HG03159 (cell line): ENCODE data around the gene SYNDIG1.

ENCODE experiments used
- ATAC-seq: cut with Tn5 transposase; IDR thresholded peaks from one replicate; pipeline ENCODE4 v1.9.1; 2021; ENCODE audit warnings: mild to moderate bottlenecking, moderate library complexity; ENCODE audit not compliant: unreplicated experiment

Gene SYNDIG1

GRCh38 chr20:24627926-24628325 lies 158.5 kb downstream of the SYNDIG1 start:
- no peak for ATAC-seq

- no peak for ATAC-seq
These were observed 159.6 kb downstream of the SYNDIG1 start for GRCh38 chr20:24628985-24629384.

GRCh38 chr20:24629668-24630067 lies 160.2 kb downstream of the SYNDIG1 start:
- no peak for ATAC-seq

DNA sequence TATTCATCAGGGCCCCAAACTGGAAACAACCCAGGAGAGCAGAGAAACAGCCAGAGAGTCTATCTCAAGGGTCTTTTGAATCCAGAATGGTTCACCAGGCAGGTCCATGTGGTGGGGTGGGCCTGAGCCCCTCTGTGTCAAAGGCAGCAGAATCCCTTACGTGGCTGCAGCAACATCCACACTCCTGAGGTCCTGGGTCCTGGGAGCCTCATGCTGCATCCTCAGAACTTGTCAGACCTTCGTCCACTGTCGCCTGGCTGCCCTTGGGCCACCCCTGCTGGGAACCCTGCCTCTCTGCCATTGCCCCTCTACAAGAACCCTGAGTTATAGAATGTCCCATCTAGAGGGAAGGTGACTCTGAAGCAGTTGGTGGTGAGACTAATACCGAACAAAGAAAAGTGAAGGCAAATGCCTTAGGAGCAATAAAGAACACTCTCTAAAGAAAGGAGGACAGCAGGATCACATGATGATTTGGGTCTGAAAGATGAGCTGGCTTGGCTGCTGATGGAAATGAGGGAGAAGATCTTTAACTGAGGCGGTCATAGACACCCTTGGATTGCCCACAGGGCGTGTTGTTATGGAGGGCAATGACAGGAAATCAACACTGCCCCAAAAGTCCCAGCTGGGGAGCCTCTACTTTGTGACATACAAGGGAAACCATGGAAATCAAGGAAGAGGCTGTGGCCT lies 161.2 kb downstream of the SYNDIG1 start:
- ATAC-seq: no peak

GRCh38 chr20:24631173-24631505 lies 161.7 kb downstream of the SYNDIG1 start:
- no peak for ATAC-seq

DNA sequence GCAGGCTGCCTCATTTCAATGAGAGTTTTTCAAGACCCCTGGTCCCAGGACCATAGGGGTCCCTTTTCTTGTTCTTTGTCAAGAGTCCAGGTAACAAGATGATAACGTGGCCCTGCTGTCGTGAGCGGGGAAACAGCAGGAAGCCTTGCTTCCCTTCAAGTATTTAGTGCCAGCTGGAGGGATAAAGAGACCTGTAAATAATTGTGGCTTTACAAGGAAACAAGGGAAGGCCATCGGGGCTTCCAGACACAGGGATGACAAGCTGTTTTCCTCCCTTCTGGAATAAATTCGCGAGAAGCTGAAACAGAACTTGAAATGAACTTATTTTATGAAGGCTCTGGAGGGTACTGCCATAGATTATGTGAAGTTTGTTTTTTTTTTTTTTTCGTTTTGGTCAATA lies 163.2 kb downstream of the SYNDIG1 start:
- no peak for ATAC-seq

DNA sequence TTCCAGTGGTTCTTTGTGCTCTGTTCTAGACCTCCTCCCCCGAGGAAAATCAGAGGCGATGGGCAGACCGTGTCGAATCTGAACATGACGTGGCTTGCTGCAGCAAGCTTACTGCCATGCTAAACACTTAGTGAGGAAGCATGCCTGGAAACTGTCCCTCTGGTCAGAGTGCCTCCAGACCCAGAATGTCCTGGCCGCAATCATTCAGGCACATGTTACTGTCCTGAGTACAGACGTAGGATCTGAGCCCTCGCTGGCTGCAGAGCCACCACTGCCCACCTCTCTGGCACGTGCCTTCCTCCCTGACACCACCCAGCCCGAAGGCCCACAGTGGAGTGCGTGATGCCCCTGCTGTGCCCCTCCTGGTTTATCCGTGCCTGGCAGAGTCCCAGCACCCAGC lies 163.6 kb downstream of the SYNDIG1 start:
- ATAC-seq: no peak

- no peak for ATAC-seq
These were observed 164.1 kb downstream of the SYNDIG1 start for GRCh38 chr20:24633521-24633920.

- no peak for ATAC-seq
These were observed 165.4 kb downstream of the SYNDIG1 start for GRCh38 chr20:24634855-24635254.

GRCh38 chr20:24636626-24637025 lies 167.2 kb downstream of the SYNDIG1 start:
- ATAC-seq: no peak

- no peak for ATAC-seq
These were observed 167.7 kb downstream of the SYNDIG1 start for GRCh38 chr20:24637087-24637486.

- ATAC-seq: no peak
These were observed 168.5 kb downstream of the SYNDIG1 start for GRCh38 chr20:24637941-24638340.

GRCh38 chr20:24638591-24639548 lies 169.4 kb downstream of the SYNDIG1 start:
- no peak for ATAC-seq

DNA sequence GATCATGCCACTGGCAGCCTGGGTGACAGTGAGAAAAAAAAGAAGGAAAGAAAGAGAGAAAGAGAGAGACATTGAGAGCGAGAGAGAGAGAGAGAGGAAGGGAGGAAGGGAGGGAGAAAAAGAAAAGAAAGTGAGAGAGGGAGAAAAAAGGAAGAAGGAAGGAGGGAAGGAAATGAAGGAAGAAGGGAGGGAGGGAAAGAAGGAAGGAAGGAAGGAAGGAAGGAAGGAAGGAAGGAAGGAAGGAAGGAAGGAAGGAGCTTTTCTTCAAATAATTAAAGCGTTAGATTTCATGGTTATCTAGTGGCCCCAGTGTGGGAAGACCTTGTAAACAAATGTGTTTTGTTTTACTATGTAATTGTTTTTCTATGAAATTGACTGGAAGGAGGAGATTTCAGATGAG lies 170.8 kb downstream of the SYNDIG1 start:
- no peak for ATAC-seq

DNA sequence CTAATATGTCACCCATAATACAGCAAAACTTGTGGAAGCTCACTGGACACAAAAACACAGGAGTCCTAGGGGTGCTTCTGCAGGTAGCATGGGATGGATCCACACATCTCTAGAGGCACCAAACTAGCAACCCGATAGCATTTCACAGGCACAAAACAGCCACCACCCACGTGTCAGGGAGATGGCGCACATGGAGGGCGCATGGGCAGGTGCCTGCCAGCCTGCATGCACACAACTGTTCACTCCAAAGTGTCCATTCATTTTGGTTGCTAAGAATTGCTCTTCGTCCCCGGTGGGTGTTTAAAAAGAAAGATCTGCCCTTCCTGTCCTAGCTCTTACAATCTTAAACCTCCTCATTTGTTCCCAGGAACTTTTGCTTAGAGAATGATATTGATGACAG lies 171.3 kb downstream of the SYNDIG1 start:
- no peak for ATAC-seq

DNA sequence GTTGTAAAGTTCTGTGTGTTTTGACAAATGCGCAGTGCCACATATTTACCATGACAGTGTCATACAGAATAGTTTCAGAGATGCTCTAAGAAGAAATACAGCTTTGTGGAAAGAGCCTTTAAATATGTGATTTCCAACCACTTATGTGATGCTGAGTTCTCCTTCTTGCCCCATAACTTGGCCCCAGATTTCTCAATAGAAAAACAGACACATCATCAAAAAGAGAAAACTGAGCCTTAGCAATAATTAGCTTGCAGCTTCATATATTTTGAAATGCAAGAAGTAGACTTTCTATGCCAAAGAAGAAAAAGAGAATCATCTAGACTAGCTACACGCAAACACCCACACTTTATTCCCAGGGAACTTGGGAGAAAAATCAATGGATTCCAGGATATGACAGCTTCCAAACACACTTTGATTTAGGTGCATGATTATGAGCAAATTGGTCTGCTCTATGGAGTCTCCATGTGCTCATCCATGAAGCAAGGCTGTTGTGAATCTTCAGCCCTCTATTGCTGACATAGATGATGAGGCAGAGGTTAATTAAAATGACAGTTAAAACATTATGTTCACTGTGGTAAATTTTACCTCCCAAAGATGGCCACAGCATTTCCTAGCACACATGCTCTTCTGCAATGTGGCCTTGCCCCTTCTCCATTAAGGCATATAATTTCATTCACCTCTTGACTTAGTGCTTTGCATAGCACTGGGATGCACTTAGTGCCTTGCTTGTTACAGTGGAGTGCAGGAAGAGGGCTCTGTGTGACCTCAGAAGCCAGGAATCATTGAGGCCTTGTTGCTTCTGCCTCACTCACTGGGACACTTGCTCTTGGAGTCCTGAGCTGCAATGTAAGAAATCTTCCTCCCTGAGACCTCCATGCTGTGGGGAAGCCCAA lies 174.6 kb downstream of the SYNDIG1 start:
- ATAC-seq: no peak

- ATAC-seq: no peak
These were observed 176.9 kb downstream of the SYNDIG1 start for GRCh38 chr20:24646321-24646720.

GRCh38 chr20:24647713-24648112 lies 178.3 kb downstream of the SYNDIG1 start:
- ATAC-seq: no peak

DNA sequence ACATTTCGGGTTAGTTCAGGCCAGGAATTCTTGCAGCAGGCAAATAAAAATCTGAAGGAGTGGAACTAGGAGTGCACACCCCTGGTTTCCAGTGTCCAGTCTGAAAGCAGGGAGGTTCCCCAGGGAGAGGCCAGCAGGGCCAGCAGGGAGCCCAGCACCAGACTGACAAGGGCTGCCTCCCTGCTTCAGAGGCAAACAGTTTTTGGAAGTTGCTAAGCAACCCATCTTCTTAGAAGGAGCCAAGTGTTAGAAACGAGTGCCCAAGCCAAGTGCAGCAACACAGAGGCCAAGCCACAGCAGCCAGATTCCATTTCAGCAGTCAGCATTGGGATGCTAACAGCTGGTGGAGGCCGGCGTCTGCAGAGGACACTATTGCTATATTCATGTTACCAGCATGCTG lies 179.1 kb downstream of the SYNDIG1 start:
- ATAC-seq: no peak

DNA sequence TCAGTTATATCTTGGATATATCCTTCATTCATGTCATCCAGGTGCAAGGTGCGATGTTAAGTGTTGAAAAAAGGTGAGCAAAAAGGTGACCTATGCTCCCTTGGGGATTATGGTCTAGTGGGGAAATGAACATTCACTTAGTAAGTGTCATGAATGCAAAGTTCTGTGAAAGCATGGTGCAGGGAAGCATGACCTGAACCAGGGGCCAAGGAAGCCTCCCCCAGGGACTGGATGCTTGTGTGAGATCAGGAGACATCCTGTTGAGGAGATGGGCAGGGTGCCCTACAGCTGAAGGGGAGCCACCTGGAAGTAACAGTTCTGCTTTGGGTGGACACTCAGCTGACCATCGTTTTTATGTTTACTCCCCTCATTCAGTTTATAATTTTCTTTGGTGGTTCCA lies 179.5 kb downstream of the SYNDIG1 start:
- ATAC-seq: no peak

- no peak for ATAC-seq
These were observed 180.5 kb downstream of the SYNDIG1 start for GRCh38 chr20:24649787-24650490.
